Keratinocyte (primary cell): ENCODE data around the gene KCNN3.

Source experiments
- EZH2 ChIP-seq: IDR thresholded peaks from one replicate; pipeline ENCODE4 v1.6.1; 2012; ENCODE audit warnings: inconsistent platforms, mild to moderate bottlenecking, low read length, moderate library complexity
- TF ChIP-seq, protein P1 (sequence below), 3 experiments: IDR thresholded peaks in 1 of 3; conservative IDR thresholded peaks in 1 of 3; optimal IDR thresholded peaks in 1 of 3; 2 replicates in 2 of 3; 3 replicates in 1 of 3; pipeline versions ENCODE3 to v1.5.1; 2011; ENCODE audit warnings: low read length in 3 of 3, mild to moderate bottlenecking in 3 of 3, moderate library complexity in 2 of 3, control low read depth in 1 of 3, inconsistent platforms in 1 of 3; ENCODE audit not compliant: insufficient read depth in 2 of 3; ENCODE audit errors: extremely low read depth in 1 of 3

DNA sequence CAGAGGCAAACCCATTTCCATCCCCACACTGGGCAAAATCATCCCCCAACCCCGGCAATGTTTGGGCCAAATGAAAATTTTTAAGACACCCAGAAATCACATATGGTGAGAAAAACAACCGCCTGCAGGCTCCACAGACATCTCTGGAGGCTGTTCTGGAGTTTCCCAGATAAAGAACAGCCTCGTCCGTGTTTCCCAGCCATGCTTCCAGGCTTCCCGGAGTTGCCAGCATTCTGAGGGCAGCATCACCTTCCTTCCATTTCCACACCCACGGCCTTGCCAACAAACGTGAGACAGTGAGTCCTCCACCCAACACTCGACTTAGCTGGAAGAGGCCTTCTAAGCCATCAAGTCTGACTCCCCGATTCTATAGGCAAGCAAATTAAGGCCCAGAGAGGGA, 36.9 kb downstream of the KCNN3 start:
- TF ChIP-seq, protein P1, sequence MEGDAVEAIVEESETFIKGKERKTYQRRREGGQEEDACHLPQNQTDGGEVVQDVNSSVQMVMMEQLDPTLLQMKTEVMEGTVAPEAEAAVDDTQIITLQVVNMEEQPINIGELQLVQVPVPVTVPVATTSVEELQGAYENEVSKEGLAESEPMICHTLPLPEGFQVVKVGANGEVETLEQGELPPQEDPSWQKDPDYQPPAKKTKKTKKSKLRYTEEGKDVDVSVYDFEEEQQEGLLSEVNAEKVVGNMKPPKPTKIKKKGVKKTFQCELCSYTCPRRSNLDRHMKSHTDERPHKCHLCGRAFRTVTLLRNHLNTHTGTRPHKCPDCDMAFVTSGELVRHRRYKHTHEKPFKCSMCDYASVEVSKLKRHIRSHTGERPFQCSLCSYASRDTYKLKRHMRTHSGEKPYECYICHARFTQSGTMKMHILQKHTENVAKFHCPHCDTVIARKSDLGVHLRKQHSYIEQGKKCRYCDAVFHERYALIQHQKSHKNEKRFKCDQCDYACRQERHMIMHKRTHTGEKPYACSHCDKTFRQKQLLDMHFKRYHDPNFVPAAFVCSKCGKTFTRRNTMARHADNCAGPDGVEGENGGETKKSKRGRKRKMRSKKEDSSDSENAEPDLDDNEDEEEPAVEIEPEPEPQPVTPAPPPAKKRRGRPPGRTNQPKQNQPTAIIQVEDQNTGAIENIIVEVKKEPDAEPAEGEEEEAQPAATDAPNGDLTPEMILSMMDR (optimal IDR thresholded peaks at IDR 0.05 in 1 of 3, IDR thresholded peaks at IDR 0.05 in 1 of 3, conservative IDR thresholded peaks at IDR 0.05 in 1 of 3; ENCODE audit: extremely low read depth in 1 of 3, insufficient read depth in 2 of 3, low read length in 3 of 3): no peak
- no peak for TF ChIP-seq EZH2
